Cardiac ventricle fibroblast (primary cell): ENCODE results near the gene IL36RN. TPM values are rescaled to one million over a fixed set of nuclear protein-coding genes. Genes with fewer than 3 reads are reported as not detected.

ENCODE experiments used
- total RNA-seq: library from RNA; depleted of rRNA; stranded (reverse); fragments of >200 nt; gene quantifications from 2 replicates; pipeline ENCODE4 v1.2.3, GENCODE V29; 2015

Gene IL36RN
- not detected in 2 replicates for total RNA-seq

GRCh38 chr2:113058998-113059960 is at the start of gene IL36RN:
Gene IL36RN (plus strand): TSS chr2:113059198. CDS start chr2:113059439, 241 bp downstream.

GRCh38 chr2:113052396-113052917 is 6.5 kb upstream of the IL36RN start, which contains the start of gene IL36B:
Gene IL36B (minus strand): TSS chr2:113052867.

GRCh38 chr2:113067681-113068080 is 8.7 kb downstream of the IL36RN start, which contains the start of gene IL1F10:
Gene IL1F10 (plus strand): TSS chr2:113067970. CDS start chr2:113072739, 4,769 bp downstream.

Other genes with a start within 250 kb of the IL36RN start
- gene IL1B, start 222.4 kb upstream of the IL36RN start, total RNA-seq: 0.25 and 0.44 TPM in 2 replicates
- not detected in 2 replicates for gene IL37, start 148.0 kb upstream of the IL36RN start, total RNA-seq
- gene IL36G, start 81.2 kb upstream of the IL36RN start, total RNA-seq: not detected in 2 replicates
- gene IL36A, start 53.7 kb upstream of the IL36RN start, total RNA-seq: not detected in 2 replicates
- gene IL36B, start 6.3 kb upstream of the IL36RN start, total RNA-seq: not detected in 2 replicates
- gene IL1F10, start 8.8 kb downstream of the IL36RN start, total RNA-seq: not detected in 2 replicates
- gene IL1RN, start 68.4 kb downstream of the IL36RN start, total RNA-seq: not detected in 2 replicates
- gene PSD4, start 114.8 kb downstream of the IL36RN start, total RNA-seq: 0.69 and 1.4 TPM in 2 replicates
- gene PAX8, start 219.7 kb downstream of the IL36RN start, total RNA-seq: 1.9 and 3.0 TPM in 2 replicates